Uterus (tissue), 2 donors: ENCODE results near the gene AHCYL2.

Source experiments
- POLR2A ChIP-seq, 2 donors: fragments of 450-650 bp; IDR thresholded peaks; one replicate each; pipeline ENCODE4 v1.6.1; 2016; ENCODE audit warnings: antibody characterized with exemption in 2 of 2, mild to moderate bottlenecking in 1 of 2, moderate library complexity in 1 of 2
- TF ChIP-seq, protein P1 (sequence below), 4 experiments: fragments of 200-600 bp in 2 of 4; fragments of 450-650 bp in 2 of 4; sonication (generic) in 2 of 4; IDR thresholded peaks; one replicate each; pipeline ENCODE4 v1.5.1; 2016 to 2019; ENCODE audit warnings: antibody characterized with exemption in 4 of 4, mild to moderate bottlenecking in 2 of 4, moderate library complexity in 1 of 4

DNA sequence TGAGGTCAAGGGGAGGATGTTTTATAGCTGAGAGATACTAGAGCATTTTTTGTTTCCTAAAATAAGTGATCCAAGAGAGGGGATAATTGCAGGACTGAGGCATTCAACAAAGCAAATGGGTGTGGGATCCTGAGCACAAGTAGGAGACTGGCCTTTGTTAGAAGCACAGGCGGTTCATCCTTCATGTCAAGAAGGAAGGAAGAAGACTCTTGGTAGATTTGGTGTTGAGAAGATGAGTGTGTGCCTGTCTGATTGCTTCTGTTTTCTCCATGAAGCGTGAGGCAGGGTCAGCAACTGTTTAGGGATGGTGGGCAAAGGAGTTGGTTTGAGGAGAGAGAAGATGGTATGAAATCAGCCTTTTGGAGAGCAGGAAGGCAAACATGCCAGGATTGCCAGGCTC, 237.0 kb downstream of the AHCYL2 start:
- no peak for TF ChIP-seq POLR2A (IDR thresholded peaks at IDR 0.05)
- TF ChIP-seq, protein P1, sequence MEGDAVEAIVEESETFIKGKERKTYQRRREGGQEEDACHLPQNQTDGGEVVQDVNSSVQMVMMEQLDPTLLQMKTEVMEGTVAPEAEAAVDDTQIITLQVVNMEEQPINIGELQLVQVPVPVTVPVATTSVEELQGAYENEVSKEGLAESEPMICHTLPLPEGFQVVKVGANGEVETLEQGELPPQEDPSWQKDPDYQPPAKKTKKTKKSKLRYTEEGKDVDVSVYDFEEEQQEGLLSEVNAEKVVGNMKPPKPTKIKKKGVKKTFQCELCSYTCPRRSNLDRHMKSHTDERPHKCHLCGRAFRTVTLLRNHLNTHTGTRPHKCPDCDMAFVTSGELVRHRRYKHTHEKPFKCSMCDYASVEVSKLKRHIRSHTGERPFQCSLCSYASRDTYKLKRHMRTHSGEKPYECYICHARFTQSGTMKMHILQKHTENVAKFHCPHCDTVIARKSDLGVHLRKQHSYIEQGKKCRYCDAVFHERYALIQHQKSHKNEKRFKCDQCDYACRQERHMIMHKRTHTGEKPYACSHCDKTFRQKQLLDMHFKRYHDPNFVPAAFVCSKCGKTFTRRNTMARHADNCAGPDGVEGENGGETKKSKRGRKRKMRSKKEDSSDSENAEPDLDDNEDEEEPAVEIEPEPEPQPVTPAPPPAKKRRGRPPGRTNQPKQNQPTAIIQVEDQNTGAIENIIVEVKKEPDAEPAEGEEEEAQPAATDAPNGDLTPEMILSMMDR (IDR thresholded peaks at IDR 0.05) = no peak
